HG03558 (cell line): ENCODE results near the gene KLHL22.
"Not testable (repeated sequence)": the region's sequence is repeated elsewhere in the genome, so short reads cannot be mapped to it uniquely, and the experiment has no call there.

Source experiments
- ATAC-seq: cut with Tn5 transposase; IDR thresholded peaks from one replicate; pipeline ENCODE4 v1.9.1; 2021; ENCODE audit warnings: moderate number of reproducible peaks; ENCODE audit not compliant: unreplicated experiment; ENCODE audit errors: extremely low read depth

The KLHL22 gene

GRCh38 chr22:20392365-20392881 is 103.2 kb downstream of the KLHL22 start:
- not testable (repeated sequence) for ATAC-seq
